Epithelial cell of esophagus (primary cell): ENCODE measurements around the gene BRICD5.

Experiments used
- DNase-seq: peaks from one replicate; pipeline ENCODE4 v3.0.0; 2010; ENCODE audit warnings: low read depth
- H3K4me3 ChIP-seq: 2 replicates; pipeline ENCODE4 v1.5.1; 2011; ENCODE audit warnings: mild to moderate bottlenecking, low read length, control low read depth
- TF ChIP-seq, protein P1 (sequence below): IDR thresholded peaks from 2 replicates; pipeline ENCODE4 v1.5.1; 2011; ENCODE audit warnings: low read depth, mild to moderate bottlenecking, low read length, control low read depth, inconsistent platforms; ENCODE audit not compliant: insufficient read depth; ENCODE audit errors: missing control alignments

The BRICD5 gene

GRCh38 chr16:2232094-2232990 lies 21.7 kb upstream of the BRICD5 start:
- no peak for DNase-seq
- TF ChIP-seq, protein P1, sequence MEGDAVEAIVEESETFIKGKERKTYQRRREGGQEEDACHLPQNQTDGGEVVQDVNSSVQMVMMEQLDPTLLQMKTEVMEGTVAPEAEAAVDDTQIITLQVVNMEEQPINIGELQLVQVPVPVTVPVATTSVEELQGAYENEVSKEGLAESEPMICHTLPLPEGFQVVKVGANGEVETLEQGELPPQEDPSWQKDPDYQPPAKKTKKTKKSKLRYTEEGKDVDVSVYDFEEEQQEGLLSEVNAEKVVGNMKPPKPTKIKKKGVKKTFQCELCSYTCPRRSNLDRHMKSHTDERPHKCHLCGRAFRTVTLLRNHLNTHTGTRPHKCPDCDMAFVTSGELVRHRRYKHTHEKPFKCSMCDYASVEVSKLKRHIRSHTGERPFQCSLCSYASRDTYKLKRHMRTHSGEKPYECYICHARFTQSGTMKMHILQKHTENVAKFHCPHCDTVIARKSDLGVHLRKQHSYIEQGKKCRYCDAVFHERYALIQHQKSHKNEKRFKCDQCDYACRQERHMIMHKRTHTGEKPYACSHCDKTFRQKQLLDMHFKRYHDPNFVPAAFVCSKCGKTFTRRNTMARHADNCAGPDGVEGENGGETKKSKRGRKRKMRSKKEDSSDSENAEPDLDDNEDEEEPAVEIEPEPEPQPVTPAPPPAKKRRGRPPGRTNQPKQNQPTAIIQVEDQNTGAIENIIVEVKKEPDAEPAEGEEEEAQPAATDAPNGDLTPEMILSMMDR = no peak
- H3K4me3 ChIP-seq = no peak overlapping the region

GRCh38 chr16:2231016-2231931 lies 20.6 kb upstream of the BRICD5 start:
- DNase-seq = peak; percentile 84
- no peak overlapping the region for H3K4me3 ChIP-seq
- TF ChIP-seq, protein P1 = no peak

- TF ChIP-seq, protein P1 = no peak
- no peak overlapping the region for H3K4me3 ChIP-seq
- DNase-seq = no peak
Observed at GRCh38 chr16:2230376-2230775, 19.7 kb upstream of the BRICD5 start.

DNA sequence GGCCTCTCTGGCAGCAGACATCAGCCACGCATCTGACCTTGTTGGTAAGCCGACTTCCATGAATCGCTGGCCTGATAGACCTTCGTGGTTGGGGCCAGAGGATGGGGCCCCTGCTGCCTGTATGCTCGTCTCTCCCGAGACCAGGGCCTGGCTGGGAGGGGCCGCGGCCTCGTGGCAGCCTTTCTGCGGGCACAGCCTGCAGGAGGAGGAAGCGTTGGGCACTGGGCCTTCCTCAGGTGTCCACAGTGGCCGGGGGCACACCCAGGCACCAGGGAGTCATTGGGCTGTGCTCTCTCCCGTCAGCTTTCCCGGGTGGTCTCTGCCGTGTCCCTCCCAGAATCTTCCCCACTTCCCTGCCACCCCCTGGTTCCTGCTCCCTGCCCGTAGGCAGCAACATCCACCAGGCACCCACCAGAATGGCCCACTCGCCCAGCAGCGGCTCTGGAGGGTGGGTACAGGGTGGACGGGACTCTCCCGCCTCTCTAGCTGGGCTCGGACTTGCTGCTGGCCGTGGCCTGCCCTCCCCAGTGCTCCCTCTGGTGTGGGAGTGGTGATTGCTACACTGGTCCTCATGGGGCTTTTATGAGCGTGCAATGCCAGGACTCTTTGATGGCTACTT lies 19.1 kb upstream of the BRICD5 start:
- TF ChIP-seq, protein P1 = no peak
- no peak for DNase-seq

GRCh38 chr16:2229091-2229490 lies 18.4 kb upstream of the BRICD5 start:
- no peak overlapping the region for H3K4me3 ChIP-seq
- DNase-seq = no peak
- TF ChIP-seq, protein P1 = no peak

More for the DNA sequence above, 19.1 kb upstream of the BRICD5 start:
- no peak overlapping the region for H3K4me3 ChIP-seq

GRCh38 chr16:2228161-2228824 lies 17.6 kb upstream of the BRICD5 start:
- DNase-seq = no peak
- no peak overlapping the region for H3K4me3 ChIP-seq
- TF ChIP-seq, protein P1 = no peak
